Fibroblast of lung (primary cell): ENCODE measurements around the gene KIAA1586. TPM values are rescaled to one million over a fixed set of nuclear protein-coding genes. Genes with fewer than 3 reads are reported as not detected.

ENCODE experiments used
- DNase-seq, 2 donors: peaks; one replicate each; pipeline versions ENCODE4 v3.0.0 to v3.0.0-alpha.2; 2010; ENCODE audit warnings: low read depth in 2 of 2
- H2AFZ ChIP-seq: 2 replicates; pipeline ENCODE4 v1.5.1; 2012; ENCODE audit warnings: low read length, control low read depth, inconsistent platforms
- H3K27ac ChIP-seq: 2 replicates; pipeline ENCODE4 v1.5.1; 2011; ENCODE audit warnings: low read length, control low read depth; ENCODE audit not compliant: insufficient read depth
- H3K27me3 ChIP-seq: 2 replicates; pipeline ENCODE4 v1.5.1; 2011; ENCODE audit warnings: mild to moderate bottlenecking, low read length; ENCODE audit not compliant: control insufficient read depth, insufficient read depth
- H3K36me3 ChIP-seq: 2 replicates; pipeline ENCODE4 v1.5.1; 2011; ENCODE audit warnings: low read length; ENCODE audit not compliant: control insufficient read depth, insufficient read depth
- H3K4me1 ChIP-seq: 2 replicates; pipeline ENCODE4 v1.5.1; 2011; ENCODE audit warnings: low read length; ENCODE audit not compliant: control insufficient read depth, insufficient read depth; ENCODE audit errors: extremely low read depth
- H3K4me2 ChIP-seq: 2 replicates; pipeline ENCODE4 v1.5.1; 2011; ENCODE audit warnings: low read length, control low read depth; ENCODE audit not compliant: insufficient read depth; ENCODE audit errors: extremely low read depth
- H3K4me3 ChIP-seq, 4 experiments: fragments of 200-600 bp in 1 of 4; sonication (generic) in 1 of 4; replicated peaks in 1 of 4; 2 replicates each; pipeline ENCODE4 v1.5.1; 2011 to 2016; ENCODE audit warnings: low read length in 4 of 4, low read depth in 3 of 4, mild to moderate bottlenecking in 3 of 4, control low read depth in 2 of 4, inconsistent platforms in 1 of 4, mixed read lengths in 1 of 4; ENCODE audit not compliant: insufficient read depth in 1 of 4; ENCODE audit errors: control extremely low read depth in 1 of 4
- H3K79me2 ChIP-seq: 2 replicates; pipeline ENCODE4 v1.5.1; 2012; ENCODE audit warnings: mild to moderate bottlenecking, low read length, inconsistent platforms; ENCODE audit not compliant: control insufficient read depth, insufficient read depth
- H3K9ac ChIP-seq: 2 replicates; pipeline ENCODE4 v1.5.1; 2011; ENCODE audit warnings: mild to moderate bottlenecking, low read length, control low read depth; ENCODE audit not compliant: insufficient read depth
- H3K9me3 ChIP-seq: 2 replicates; pipeline ENCODE4 v1.5.1; 2012; ENCODE audit warnings: low read depth, low read length; ENCODE audit not compliant: control insufficient read depth, insufficient read depth
- H4K20me1 ChIP-seq: 2 replicates; pipeline ENCODE4 v1.5.1; 2011; ENCODE audit warnings: low read length; ENCODE audit not compliant: control insufficient read depth, insufficient read depth; ENCODE audit errors: extremely low read depth
- EZH2 ChIP-seq: IDR thresholded peaks from 2 replicates; pipeline ENCODE4 v1.5.1; 2012; ENCODE audit warnings: low read length, control low read depth, mild to moderate bottlenecking; ENCODE audit errors: missing control alignments
- polyA plus RNA-seq, 2 donors: library from polyadenylated mRNA; depleted of rRNA in 1 of 2; stranded (reverse) in 1 of 2; unstranded in 1 of 2; fragments of >200 nt; gene quantifications; 2 replicates each; pipeline ENCODE4 v1.2.1, GENCODE V29; 2011 to 2012; ENCODE audit warnings: missing spikeins in 1 of 2
- total RNA-seq: library from RNA; depleted of rRNA; stranded (reverse); fragments of >200 nt; gene quantifications from 2 replicates; pipeline ENCODE4 v1.2.1, GENCODE V29; 2014
- TF ChIP-seq, protein P1 (sequence below), 2 donors: IDR thresholded peaks in 1 of 2; conservative IDR thresholded peaks in 1 of 2; 1 replicate in 1 of 2; 2 replicates in 1 of 2; pipeline ENCODE4 v1.5.1; 2011 to 2012; ENCODE audit warnings: low read length in 2 of 2, control low read depth in 1 of 2, inconsistent platforms in 1 of 2, low read depth in 1 of 2, mild to moderate bottlenecking in 1 of 2

The KIAA1586 gene
- total and polyA plus RNA-seq, 2 donors (not counting 1 experiment from before 2014, with no cell fraction given), result 7.8 to 17.3 TPM

- no peak for TF ChIP-seq EZH2
- TF ChIP-seq, protein P1, sequence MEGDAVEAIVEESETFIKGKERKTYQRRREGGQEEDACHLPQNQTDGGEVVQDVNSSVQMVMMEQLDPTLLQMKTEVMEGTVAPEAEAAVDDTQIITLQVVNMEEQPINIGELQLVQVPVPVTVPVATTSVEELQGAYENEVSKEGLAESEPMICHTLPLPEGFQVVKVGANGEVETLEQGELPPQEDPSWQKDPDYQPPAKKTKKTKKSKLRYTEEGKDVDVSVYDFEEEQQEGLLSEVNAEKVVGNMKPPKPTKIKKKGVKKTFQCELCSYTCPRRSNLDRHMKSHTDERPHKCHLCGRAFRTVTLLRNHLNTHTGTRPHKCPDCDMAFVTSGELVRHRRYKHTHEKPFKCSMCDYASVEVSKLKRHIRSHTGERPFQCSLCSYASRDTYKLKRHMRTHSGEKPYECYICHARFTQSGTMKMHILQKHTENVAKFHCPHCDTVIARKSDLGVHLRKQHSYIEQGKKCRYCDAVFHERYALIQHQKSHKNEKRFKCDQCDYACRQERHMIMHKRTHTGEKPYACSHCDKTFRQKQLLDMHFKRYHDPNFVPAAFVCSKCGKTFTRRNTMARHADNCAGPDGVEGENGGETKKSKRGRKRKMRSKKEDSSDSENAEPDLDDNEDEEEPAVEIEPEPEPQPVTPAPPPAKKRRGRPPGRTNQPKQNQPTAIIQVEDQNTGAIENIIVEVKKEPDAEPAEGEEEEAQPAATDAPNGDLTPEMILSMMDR (conservative IDR thresholded peaks at IDR 0.05 in 1 of 2, IDR thresholded peaks at IDR 0.05 in 1 of 2; ENCODE audit: low read depth in 1 of 2, low read length in 2 of 2), result no peak
- H3K4me2 ChIP-seq, result no peak overlapping the region
- no peak overlapping the region for H3K4me3 ChIP-seq
- H3K36me3 ChIP-seq, result no peaks in the 10 kb centered on the region
- H3K4me1 ChIP-seq, result no peaks in the 10 kb centered on the region
- H3K79me2 ChIP-seq, result no peaks in the 10 kb centered on the region
- no peaks in the 10 kb centered on the region for H4K20me1 ChIP-seq
- H3K9me3 ChIP-seq, result no peaks in the 10 kb centered on the region
- H3K9ac ChIP-seq, result no peak overlapping the region
- H3K27me3 ChIP-seq, result no peaks in the 10 kb centered on the region
- no peak for DNase-seq
- no peak overlapping the region for H3K27ac ChIP-seq
- H2AFZ ChIP-seq, result no peak overlapping the region
Measured at GRCh38 chr6:57029213-57029612, 17.3 kb upstream of the KIAA1586 start.

- no peak overlapping the region for H3K4me2 ChIP-seq
- H3K36me3 ChIP-seq, result no peaks in the 10 kb centered on the region
- no peak overlapping the region for H3K4me3 ChIP-seq
- no peaks in the 10 kb centered on the region for H3K4me1 ChIP-seq
- H3K27me3 ChIP-seq, result no peaks in the 10 kb centered on the region
- H4K20me1 ChIP-seq, result no peaks in the 10 kb centered on the region
- H3K27ac ChIP-seq, result no peak overlapping the region
- TF ChIP-seq EZH2, result no peak
- TF ChIP-seq, protein P1 (conservative IDR thresholded peaks at IDR 0.05 in 1 of 2, IDR thresholded peaks at IDR 0.05 in 1 of 2; ENCODE audit: low read depth in 1 of 2, low read length in 2 of 2), result no peak
- DNase-seq, result no peak
- no peaks in the 10 kb centered on the region for H3K79me2 ChIP-seq
- H3K9me3 ChIP-seq, result no peaks in the 10 kb centered on the region
- no peak overlapping the region for H2AFZ ChIP-seq
- H3K9ac ChIP-seq, result no peak overlapping the region
Measured at GRCh38 chr6:57033228-57033627, 13.3 kb upstream of the KIAA1586 start.

- Histone ChIP-seq H3K4me2 (no peak overlapping the region), H3K4me1 (no peaks in the 10 kb centered on the region), H3K79me2 (no peaks in the 10 kb centered on the region), H3K9ac (no peak overlapping the region), H3K9me3 (no peaks in the 10 kb centered on the region), H3K36me3 (no peaks in the 10 kb centered on the region), H3K27me3 (no peaks in the 10 kb centered on the region), H2AFZ (no peak overlapping the region), H4K20me1 (no peaks in the 10 kb centered on the region), H3K27ac (no peak overlapping the region), H3K4me3 (no peak overlapping the region)
- no peak for DNase-seq
- no peak for TF ChIP-seq EZH2
- TF ChIP-seq, protein P1 (conservative IDR thresholded peaks at IDR 0.05 in 1 of 2, IDR thresholded peaks at IDR 0.05 in 1 of 2; ENCODE audit: low read depth in 1 of 2, low read length in 2 of 2), result no peak
Measured at GRCh38 chr6:57035549-57035948, 10.9 kb upstream of the KIAA1586 start.
